ENCODE measurements around the gene PDE11A.

GRCh38 chr2:177745531-177745930 lies 327.0 kb downstream of the PDE11A start:
- TF ChIP-seq POLR2A (IDR thresholded peaks at IDR 0.05) = no peak
- TF ChIP-seq CTCF (IDR thresholded peaks at IDR 0.05 in 8 of 11, conservative IDR thresholded peaks at IDR 0.05 in 3 of 11) = no peak
- TF ChIP-seq POLR2AphosphoS5 (IDR thresholded peaks at IDR 0.05) = no peak
